ENCODE results near the gene WWOX.

Gene WWOX

DNA sequence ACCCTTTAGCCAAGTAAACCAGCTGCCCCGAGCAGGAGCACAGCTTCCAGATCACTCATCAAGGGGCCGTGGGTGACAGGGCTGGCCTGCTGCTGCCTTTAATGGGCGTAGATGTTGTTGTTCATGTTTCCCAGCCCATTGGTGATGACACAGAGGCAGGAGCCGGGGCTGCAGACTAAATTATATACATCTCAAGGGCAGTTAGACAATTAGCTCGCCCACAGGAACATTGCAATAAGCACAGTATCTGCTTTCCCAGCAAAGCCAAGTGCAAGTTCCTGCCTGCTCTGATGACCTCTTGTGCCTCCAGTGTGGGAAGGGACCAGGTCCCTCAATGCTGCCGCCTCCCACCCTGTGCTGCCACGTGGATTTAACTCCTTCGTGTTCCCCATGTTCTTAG is 1015.3 kb downstream of the WWOX start:
- no peak for DNase-seq

DNA sequence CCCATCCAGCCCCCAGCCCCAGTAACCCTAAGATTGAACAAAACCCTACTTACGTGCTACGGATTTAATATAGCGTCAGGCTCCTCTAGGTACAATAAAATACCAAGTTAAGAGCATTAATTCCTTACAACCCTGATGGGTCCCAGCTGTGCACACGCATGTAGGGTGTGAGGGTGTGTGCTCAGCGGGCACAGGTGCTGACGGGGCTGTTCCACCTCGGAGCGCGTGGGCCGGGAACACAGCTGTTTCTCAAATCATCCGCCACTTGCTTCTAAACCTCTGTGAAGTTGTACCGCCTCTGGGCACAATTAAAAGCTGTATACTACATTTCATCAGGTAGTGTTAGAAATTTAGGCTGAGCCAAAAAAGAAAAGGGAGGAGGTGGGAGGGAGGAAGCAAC is 1022.5 kb downstream of the WWOX start:
- DNase-seq = no peak

DNA sequence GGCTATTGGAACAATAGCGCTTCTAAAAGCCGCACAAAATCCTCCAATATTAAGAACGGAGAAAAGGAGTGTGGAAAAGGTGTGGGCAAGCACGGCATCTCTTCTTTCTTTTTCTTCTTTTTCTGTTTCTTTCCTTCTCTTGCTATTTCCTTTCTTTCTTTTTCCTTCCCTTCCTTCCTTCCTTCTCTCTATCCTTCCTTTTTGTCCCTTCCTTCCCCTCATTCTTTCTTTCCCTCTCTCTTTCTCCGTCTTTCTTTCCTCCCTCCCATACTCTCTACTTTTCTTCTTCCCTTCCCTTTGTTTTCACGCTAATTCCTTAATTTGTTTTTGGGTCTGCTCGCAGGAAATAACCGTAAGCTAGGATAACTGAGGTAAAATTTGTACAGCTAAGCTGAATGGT is 1022.9 kb downstream of the WWOX start:
- DNase-seq = no peak

DNA sequence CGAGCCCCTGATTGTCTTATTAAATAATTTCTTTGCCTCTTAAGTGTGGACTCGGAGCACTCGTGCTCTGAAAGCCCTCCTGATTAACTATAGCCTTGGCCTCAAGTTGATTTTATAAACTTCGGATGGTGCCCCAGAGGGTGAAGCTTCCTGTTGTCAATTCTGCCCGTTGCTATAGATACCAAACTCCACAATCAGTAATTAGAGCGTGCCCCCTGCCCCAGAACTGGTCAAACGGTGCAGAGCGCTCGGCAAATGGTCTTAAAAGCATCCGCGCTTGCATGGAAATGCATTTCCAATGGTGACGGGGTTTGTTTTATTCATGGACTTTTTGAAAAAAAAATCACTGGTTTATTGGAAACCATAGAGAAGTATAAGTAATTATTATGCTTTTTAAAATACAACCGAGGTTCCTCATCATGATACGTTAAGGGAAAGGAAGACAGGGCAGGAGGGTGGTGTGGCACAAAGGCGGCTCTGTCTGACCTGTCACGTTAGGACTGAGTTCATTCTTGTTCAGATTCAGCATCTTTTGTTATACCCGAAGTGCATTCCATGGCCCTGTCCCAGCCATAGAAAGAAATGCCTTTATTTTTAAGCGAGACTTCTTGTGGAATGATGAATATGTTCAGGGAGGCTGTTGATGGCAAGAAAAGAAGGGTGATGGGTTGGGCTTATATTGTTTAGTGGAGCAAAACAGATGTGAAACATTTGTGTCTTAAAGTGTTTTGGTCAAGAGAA is 1024.7 kb downstream of the WWOX start:
- no peak for DNase-seq

DNA sequence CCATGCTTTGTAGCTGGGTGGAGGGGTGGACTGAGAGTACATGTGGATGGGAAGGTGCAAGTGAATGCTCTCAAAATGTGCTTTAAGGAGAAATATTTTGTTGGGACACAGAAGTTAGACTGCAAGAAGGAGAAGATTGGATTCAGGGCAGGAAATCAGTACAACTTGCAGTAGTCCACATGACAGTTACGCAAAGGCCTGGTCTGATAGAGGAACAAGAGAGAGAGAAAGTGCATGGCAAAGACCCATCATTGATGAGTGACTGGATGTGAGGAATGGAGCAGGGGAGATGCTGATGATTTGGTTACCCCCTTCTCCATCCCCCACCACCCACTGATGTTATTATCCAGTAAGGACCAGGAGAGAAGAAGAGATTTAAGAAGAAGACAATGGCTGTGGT is 1028.3 kb downstream of the WWOX start:
- DNase-seq = no peak

DNA sequence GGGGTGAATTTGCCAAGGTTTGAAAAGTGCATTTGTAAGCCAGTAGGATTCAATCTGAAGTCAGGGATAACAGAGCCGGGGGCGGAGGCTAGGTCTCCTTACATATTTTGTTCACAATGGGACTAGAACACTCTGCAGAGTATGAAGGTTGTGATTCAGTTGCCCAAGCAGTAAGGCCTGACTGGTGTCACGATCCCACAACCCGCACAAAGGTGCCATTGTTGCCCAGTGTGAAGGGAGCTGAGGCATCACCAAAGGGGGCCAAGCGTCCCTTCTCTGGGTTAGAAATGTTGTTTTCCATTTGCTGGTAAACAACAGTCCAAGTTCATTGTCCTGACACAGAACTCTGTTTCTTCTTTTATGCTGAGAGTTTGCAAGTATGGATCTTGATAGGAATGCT is 1029.3 kb downstream of the WWOX start:
- DNase-seq = no peak

DNA sequence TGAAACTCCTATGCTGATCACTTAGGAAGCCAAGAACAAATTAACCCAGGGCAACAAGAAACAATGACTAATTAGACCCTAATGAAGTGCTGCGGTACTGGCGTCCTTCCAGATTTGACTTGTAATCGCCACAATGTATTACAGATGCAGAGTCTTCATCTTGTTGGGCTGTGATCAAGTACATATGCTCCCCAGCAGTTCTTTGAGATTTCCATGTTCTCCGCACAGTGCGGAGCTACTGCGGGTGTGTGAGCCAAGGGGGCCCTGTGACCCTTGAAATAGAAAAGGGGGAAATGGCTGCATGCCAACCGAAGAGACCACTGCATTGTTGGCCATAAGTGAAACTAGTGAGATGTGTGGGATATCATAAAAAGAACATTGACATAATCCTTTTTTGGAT is 1031.2 kb downstream of the WWOX start:
- no peak for DNase-seq

DNA sequence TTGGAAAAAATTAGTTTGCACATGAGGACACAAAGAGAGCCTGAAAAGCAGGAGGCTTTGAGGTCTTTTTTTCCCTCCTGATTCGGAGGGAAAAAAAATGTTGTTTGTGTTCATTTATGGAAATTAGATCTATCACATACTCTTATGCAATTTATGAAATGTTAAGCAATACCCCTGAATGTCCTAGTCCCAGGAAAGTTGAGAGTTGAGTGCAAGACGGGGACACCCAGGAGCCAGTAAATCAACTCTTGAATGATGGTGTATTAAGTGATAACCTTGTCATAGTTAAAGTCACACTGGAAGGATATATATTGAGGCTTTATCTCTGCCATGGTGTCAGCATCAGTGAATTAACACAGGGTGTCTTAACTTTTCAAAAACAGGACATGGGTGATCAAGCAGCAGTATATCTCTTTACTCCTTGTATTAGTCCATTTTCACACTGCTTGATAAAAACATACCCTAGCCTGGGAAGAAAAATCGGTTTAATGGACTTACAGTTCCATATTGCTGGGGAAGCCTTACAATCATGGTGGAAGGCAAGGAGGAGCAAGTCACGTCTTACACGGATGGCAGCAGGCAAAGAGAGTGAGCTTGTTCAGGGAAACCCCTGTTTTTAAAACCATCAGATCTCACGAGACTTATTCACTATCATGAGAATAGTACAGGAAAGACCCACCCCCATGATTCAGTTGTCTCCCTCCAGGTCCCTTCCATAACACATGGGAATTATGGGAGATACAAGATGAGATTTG is 1032.0 kb downstream of the WWOX start:
- DNase-seq = no peak

DNA sequence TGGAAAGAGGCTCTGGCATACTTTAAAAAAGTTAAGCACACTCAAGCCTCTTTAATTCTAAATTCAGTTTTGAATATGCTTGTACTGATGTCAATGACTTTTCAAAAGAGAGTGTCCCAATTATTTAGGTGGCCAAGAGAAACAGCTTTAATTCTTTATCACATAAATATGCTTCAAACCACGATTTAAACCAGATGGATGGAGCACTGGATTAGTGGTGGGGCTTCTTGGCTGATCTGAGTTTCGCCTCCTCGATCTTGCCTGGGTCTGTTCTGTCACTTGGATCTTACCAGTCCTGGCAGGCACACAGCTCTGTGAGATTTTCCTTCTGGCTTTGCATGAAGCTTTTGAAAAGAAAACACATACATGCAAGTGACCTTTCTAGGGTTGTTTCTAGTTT is 1033.2 kb downstream of the WWOX start:
- DNase-seq = no peak

DNA sequence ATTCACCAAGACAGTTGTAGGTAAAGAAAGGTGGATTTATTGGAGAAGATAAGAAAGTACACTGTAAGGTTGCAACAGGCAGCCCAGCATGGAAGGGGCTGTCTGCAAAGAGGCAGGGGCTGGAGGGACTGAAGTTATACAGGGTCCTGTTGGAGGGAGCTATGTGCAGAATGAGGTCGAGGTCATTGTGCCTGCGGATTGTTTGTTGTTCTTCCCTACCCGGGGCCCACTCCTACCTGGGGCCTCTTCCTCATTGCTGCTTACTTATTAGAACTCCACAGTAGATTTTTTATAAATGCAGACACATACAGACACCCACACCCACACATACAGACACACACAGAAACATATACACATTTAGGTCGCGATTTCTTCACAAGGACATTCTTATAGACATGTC is 1034.8 kb downstream of the WWOX start:
- DNase-seq = no peak

DNA sequence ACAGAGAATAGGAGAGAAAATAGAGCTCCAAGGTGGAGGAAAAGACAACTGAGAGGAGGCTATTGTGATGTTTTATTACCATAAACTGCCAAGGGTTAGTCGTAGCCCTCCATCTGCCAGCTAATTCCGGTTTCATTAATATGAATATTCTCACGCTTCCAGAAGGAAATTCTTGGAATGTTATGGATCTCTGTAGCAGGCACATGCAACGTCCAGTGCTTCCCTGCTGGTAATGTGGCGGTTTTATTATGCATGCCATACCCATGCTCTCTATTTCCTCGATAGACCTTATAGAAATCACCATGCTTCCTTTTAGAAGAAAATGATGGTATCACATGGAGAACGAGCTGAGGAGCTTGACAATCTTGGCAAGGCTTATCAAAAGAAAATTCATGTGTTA is 1037.5 kb downstream of the WWOX start:
- no peak for DNase-seq

DNA sequence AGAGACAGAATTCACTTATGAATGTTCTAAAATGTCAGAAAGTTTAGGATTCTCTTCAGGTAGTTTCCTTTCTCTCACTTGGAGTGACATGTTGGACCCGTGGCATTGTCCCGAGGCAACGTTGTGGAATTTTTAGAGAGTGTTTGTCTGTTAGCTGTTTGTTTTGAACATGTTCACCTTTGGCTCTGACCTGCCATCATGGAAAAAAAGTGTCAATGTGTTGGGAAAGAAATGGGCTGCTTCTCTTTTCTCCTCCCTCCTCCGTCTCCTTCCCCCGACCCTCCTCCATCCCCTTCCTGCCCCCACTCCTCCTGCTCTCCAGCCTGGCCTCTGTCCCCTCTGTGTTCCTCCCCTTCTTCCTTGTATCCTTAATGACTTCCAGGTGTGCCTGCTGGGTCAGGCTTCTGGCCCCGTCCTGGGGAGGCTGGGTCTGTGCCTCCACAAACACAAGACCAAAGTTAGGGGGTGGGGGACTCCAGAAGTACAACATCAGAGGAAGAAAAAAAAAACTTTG is 1038.0 kb downstream of the WWOX start:
- no peak for DNase-seq

DNA sequence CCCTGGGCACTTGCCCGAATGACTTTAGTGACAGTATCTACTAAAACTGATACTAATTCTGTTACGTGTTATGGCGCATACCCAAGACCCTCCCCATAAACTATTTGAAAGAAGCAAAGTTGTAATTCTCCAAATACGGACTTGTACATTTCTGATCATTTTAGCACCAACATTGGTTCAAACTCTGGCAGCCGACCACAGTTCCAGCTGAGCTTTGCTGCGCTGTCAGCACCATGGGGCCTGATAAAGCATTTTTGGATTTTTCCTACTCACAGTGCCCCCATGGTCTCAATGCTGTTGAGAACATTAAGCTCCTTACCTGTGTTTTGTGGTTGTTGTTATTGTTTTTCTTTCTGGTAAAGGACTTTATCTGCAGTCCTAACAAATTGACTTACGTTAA is 1040.3 kb downstream of the WWOX start:
- no peak for DNase-seq

DNA sequence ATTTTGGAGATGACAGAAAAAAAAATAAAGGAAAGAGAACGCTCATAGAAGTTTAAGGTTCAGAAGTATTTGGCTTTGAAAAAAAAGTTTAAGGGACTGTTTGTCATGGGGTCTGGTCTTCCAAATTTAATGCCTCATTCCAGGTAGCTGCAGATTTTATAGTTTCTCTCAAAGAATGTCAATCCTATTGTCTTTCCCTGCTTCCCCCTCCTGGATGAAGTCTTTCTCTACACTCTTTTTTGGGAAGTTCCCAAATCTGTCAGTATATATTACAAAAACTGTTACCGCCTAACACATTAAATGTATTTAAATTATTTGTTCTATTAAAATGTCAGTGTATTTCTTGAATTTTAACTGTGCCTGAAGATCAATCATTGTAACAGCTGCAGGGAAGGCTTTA is 1043.6 kb downstream of the WWOX start:
- no peak for DNase-seq

DNA sequence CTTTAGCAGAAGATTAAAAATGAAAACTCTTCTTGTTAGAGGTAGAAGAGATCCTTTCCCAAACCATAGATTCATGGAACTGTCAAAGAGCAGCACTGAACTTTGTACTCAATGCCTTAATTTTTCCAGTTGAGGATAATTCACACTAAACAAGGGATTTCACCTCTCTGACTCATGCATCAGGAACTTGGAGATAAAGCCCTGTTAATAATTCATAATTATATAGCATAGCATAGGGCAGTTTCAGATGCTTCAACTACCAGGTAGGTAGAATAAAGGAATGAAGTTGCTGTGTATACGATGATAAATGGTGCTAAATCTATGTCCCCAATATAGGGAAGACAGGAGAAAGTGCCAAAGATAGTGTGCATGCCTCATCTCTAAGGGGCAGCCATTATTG is 1050.7 kb downstream of the WWOX start:
- no peak for DNase-seq

DNA sequence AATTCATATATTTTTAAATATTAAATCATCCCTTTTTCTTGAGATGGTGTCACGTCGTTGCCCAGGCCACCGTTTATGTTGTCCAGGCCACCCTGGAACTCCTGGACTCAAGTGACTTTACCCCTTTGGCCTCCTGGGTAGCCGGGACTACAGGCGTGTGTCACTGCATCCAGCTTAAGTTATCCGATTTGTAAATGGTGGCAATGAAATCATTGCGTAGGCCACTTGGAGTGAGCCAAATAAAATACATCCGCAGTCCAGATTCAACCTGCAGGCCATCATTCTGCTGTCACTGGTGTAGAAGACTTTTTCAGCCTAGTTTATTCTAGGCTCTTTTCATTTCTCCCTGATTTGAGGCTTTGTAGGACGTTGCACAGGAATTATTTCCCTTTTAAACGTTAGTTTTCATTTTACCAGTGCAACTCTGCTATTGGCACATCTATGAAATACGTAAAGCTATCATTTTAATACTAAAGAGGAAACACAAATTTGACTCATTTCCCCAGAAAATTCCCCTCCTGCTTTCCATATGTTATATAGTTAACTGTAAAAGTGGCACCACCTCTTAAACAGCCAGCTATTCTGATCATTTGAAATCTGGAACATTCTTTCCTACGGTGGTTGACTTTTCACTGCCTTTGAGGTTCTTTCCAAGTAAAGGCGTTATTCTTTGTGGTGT is 1051.3 kb downstream of the WWOX start:
- DNase-seq = no peak

DNA sequence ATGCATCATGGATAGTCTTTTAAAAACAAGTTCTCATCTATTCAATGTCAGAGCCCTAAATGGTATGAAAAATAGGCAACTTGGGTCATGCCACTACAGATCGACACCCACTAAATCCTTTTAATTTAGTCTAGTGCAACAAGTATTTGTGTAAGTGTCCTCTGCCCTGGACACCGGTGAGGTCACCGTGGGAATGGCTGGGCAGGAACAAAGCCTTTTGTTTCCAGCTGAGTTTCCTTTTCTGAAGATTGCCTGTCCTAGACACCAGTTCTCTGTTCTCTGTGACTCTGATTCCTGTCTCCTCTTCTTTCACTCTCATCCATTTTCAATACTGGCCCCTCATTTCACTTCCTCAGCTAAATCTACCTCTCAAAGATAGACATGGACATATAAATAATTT is 1054.6 kb downstream of the WWOX start:
- no peak for DNase-seq

DNA sequence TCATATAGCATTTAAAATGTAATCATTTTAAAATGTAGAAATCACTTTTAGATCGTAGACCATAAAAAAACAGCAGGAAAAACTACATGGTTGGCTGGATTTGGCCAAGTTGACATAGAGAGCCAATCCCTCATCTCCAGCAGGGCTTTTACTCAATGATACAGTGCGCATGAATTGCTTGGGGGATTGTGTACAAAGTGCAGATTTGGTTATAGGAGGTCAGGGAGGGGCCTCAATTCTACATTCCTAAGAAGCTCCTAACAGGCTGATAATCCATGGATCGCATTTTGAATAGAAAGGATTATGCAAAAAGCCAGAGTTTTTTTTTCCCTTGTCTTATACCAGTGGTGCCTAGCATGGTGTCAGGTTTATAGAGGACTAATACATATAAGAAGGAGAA is 1056.0 kb downstream of the WWOX start:
- DNase-seq = no peak

DNA sequence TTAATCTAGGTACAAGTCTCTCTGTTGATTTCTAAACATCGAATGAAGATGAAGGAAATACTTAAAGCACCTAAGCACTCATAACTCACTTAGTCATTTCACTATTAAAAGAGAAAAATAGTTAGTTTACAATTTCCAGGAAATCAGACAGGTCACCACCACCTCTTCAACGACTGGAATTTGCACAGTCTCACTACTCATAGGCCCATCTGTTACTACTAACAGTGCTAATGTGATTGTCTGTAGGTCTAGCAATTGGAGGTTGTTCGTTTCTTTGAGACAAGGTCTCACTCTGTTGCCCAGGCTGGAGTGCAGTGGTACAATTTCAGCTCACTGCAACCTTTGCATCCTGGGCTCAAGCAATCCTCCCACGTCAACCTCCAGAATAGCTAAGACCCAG is 1056.5 kb downstream of the WWOX start:
- no peak for DNase-seq

DNA sequence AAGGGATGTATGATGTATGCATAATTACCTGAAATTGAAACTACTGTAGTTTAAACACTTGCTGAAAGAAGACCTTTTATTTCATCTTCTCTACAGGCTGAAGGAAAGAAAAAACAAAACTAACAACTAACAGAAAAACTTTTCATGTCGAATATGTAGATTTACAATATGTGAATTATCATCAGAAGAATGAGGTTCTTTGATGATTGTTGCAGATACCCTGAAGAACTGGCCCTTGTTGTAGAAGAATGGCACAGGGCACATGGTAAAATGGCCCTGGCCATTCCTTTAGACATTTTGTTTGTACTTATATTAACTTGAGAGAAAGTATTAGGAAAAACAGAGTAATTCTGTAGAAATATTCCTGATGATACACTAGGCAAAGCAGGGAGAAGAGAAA is 1057.3 kb downstream of the WWOX start:
- DNase-seq = no peak

DNA sequence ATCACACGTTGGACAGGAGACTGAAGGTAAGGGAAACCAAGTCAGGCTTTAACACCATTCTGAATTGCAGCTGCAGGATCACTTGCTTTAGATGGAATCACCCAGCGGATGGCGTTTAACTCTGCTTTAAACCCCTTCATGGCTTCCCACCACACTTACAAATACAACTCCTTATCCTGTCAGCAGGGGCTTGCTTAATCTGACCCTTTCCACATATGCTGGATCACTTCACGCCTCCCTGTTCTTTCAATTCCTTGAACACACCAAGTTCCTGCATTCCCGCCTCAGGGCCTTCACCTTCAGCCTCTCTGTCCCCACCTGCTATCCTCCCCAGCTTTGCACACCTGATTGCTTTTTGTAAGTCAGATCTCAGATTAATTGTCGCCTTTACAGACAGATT is 1058.9 kb downstream of the WWOX start:
- no peak for DNase-seq

DNA sequence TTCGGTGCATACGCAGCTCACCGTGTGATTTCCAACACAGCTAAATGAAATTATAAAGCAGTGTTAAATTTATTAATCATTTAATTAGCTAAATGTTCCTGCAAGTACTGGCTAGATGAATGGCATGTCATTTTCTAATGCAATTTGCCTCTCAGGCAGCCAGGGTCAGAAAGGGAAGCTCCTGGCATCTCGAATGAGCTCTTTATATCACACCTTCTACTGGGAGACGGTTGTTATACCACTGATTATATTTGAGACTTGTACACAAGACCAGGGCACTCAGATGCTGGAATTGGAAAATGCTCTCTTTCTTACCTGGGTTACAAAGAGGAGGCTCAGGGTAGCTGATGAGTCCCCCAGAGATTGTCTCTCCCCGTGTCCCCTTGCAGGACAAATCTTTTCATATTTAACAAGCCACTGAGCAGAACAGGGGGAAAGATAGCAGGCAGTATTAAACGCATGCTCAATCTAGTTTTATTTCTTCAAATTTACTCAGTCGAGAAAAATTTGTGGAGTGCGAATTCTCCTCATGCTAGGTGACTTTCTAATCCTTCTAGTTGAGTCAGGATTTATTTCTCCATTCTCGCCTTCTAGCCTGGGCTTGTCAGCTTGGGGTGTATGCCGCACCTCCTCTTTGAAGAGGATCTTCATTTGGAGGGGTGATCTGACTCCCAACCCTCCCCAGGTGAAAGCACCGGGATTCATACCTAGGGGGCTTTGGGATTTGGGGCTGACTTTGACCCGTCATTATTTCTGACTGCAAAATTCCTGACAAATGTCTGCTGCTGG is 1060.0 kb downstream of the WWOX start:
- DNase-seq = no peak

DNA sequence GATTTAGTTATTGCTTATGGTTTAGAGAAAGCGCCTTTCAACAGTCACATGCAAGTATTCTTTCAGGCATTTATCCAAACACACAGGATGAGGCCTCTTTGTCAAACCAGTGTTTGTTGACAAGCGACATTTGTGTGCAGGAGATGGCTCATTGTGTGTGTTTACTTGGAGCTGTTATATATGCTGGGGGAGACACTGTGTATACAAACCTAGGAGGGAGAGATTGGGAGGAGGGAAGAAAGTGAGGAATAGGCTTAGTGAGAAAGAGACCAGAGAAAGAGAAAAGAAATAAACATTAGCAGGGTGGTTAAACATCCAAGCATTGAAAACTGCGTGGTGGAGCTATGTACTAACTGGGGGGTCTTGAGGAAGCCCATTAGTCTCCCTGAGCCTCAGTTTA is 1063.5 kb downstream of the WWOX start:
- no peak for DNase-seq
